ENCODE data around the gene ZNF354C. TPM values are rescaled to one million over a fixed set of nuclear protein-coding genes. Genes with fewer than 3 reads are reported as not detected.

The ZNF354C gene
- total RNA-seq (4.5 TPM), polyA plus RNA-seq (1 to 10 TPM in 2 of 4 donors, under 1 TPM in 2; 0.64 to 1.4 (median 1.0) TPM)

DNA sequence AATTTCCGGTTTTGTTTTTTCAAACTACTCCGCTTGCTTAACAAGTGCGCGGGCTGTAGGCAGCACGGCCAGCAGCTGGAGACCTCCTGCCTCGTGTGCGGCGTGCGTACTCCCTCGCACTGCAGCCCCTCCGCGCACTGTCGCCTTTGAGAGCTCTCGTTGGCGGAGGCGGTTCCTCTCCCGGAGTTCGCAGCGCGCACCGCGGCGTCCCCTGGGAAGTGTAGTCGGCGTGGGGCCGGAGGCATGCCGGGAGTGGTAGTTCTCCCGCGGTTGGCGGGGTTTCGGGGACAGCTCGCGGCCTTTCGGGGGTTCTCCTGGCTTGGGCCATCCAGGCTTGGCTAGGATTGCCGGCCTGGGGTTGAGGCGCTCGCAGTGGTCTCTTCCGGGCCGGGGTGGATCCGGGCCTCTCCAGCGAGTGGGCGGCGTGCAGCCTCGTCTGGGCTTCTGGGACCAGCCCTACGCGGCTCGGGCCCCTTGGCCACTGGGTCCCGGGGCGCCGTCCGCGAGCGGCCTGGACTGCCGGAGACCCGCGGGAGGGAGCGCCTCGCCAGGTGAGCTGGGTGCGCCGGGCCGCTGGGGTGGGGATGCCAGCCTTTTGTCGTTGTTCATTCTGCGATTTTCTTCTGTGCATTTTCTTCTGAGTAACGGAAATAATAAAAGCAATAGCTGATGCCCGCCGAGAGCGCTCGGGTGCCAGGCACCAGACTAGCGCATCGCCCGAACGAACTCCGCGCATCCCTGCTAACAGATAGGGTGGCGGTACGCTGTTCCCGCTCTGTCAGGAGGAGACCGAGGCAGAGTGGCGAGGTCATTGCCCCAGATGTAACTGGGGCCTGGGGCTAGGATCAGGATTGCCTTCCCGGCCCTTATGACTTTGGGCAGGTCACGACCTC lies at the start of gene ZNF354C:
ZNF354C (plus strand) TSS at position 258 of the 893 bp plus-strand sequence. CDS start 1,696 bp downstream, outside the sequence.
- Histone ChIP-seq H3K4me1 (ENCODE audit: control insufficient read depth, insufficient read depth, low read length, poor library complexity, severe bottlenecking) (peaks cover 21% of the 10 kb centered on the region), H3K36me3 (ENCODE audit: control insufficient read depth, insufficient read depth, low read length) (peaks cover 13% of the 10 kb centered on the region), H3K9me3 (ENCODE audit: control insufficient read depth in 2 of 2, low read length in 2 of 2) (peaks cover 0 to 5% of the 10 kb centered on the region in 2 experiments), H3K27me3 (ENCODE audit: control insufficient read depth, insufficient read depth, low read length) (no peaks in the 10 kb centered on the region), H3K27ac (ENCODE audit: insufficient read depth, low read length, poor library complexity, severe bottlenecking) (peak within 1 kb of the TSS; percentile 72), H3K4me3 (ENCODE audit: low read depth, low read length) (peak within 1 kb of the TSS; percentile 82)
- peak within 1 kb of the TSS; percentile 93 to 94 (median 94) for H3K27ac Mint-ChIP-seq
- ATAC-seq (ENCODE audit: low read depth in 2 of 2) (peak; percentile 97 to 98), DNase-seq (peak; percentile 77 to 90 (median 85))
- peaks cover 11 to 40% (median 18%) of the 10 kb centered on the region in 4 donors for H3K4me1 Mint-ChIP-seq
- H3K9me3 Mint-ChIP-seq, result peaks cover 0 to 16% (median 7%) of the 10 kb centered on the region in 7 donors
- H3K4me3 Mint-ChIP-seq, result peak within 1 kb of the TSS; percentile 93 to 97 (median 96)
- H3K36me3 Mint-ChIP-seq, result peaks cover 24% of the 10 kb centered on the region
- H3K27me3 Mint-ChIP-seq, result no peaks in the 10 kb centered on the region

DNA sequence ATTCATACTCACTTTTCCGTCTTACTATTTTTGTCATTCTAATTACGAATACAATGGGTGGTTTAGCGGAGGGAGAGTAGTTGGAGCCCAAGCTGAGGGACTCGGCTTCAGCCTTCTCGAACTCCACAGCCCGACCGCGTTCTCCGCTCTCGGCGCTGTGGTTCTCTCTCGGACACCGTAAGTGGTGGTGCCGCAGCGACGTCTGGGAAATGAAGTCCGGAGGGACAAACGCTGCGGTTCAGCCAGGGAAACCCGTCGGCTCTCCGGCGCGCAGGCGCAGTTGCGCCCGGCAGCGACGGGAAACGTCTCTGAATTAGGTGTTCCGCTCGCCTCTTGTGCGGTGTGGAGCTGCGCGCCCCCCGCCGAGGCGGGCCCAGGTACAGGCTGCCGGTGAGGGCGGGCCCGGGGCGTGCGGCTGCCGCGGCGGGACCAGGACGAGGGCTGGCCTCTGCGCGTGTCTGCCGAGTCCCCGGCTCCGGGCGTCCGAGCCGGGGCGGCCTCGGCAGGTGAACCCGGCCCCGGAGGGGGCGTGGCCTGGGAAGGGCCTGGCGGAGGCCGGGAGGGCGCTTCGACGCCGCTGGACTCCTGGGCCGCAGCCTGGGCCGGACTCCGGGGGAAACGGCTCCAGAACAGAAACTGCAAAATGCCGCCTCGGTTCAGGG lies 36.5 kb upstream of the ZNF354C start, which contains the start of gene ZNF879:
ZNF879 (plus strand) TSS at position 277 of the 662 bp plus-strand sequence. CDS start 1,201 bp downstream, outside the sequence.
- peaks cover 14% of the 10 kb centered on the region for H3K4me1 ChIP-seq (ENCODE audit: control insufficient read depth, insufficient read depth, low read length, poor library complexity, severe bottlenecking)
- Mint-ChIP-seq H3K27me3 (no peaks in the 10 kb centered on the region), H3K36me3 (peaks cover 24% of the 10 kb centered on the region), H3K27ac (peak within 1 kb of the TSS; percentile 85 to 96 (median 92)), H3K9me3 (peaks cover 0 to 26% (median 7%) of the 10 kb centered on the region in 7 donors), H3K4me1 (peaks cover 4 to 18% (median 6%) of the 10 kb centered on the region in 4 donors), H3K4me3 (peak within 1 kb of the TSS; percentile 94 to 97 (median 96))
- no peaks in the 10 kb centered on the region for H3K27me3 ChIP-seq (ENCODE audit: control insufficient read depth, insufficient read depth, low read length)
- H3K36me3 ChIP-seq (ENCODE audit: control insufficient read depth, insufficient read depth, low read length), result peaks cover 24% of the 10 kb centered on the region
- ATAC-seq (ENCODE audit: low read depth in 2 of 2), result peak; percentile 90 to 94
- H3K4me3 ChIP-seq (ENCODE audit: low read depth, low read length), result peak within 1 kb of the TSS; percentile 87
- H3K9me3 ChIP-seq (ENCODE audit: control insufficient read depth in 2 of 2, low read length in 2 of 2), result peaks cover 20 to 24% of the 10 kb centered on the region in 2 experiments
- peak; percentile 84 to 95 (median 93) for DNase-seq
- peak within 1 kb of the TSS; percentile 75 for H3K27ac ChIP-seq (ENCODE audit: insufficient read depth, low read length, poor library complexity, severe bottlenecking)

DNA sequence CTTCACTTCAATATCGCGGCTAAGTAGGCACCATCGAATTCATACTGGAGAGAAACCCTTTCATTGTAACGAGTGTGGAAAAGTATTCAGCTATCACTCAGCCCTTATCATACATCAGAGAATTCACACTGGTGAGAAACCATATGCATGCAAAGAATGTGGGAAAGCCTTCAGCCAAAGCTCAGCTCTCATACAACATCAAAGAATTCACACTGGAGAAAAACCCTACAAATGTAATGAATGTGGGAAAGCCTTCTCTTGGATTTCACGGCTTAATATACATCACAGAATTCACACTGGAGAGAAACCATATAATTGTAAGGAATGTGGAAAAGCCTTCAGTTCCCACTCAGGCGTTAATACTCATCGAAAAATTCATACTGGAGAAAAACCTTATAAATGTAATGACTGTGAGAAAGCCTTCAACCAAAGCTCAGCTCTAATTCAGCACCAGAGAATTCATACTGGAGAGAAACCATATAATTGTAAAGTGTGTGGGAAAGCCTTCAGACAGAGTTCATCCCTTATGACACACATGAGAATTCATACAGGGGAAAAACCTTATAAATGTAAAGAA lies 27.1 kb upstream of the ZNF354C start:
- DNase-seq, result no peak
- H3K9me3 Mint-ChIP-seq, result peaks cover 4 to 94% (median 55%) of the 10 kb centered on the region in 7 donors

DNA sequence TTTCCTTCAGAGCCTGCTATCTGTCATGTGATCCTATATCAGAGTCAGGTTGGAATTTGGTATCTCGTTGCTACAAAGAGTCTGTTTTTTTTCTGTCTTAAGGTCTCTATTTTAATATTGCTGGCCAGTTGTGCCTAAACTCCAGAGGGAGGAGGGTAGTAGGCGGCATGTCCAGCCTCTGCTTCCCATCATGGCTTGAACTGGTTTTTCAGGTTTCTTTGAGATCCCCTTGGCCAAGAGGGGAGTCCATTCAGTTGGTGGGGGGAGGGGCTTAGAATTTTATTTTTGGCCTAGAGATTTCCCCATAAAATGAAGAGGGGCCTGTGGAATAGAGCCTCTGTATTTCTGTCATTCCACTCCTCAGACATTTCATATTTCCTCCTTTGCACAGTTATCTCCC lies 15.4 kb upstream of the ZNF354C start:
- Histone ChIP-seq H3K9me3 (ENCODE audit: control insufficient read depth in 2 of 2, low read length in 2 of 2) (peaks cover 16 to 24% of the 10 kb centered on the region in 2 experiments), H3K4me3 (ENCODE audit: low read depth, low read length) (no peak overlapping the region), H3K27ac (ENCODE audit: insufficient read depth, low read length, poor library complexity, severe bottlenecking) (no peak overlapping the region), H3K27me3 (ENCODE audit: control insufficient read depth, insufficient read depth, low read length) (no peaks in the 10 kb centered on the region), H3K4me1 (ENCODE audit: control insufficient read depth, insufficient read depth, low read length, poor library complexity, severe bottlenecking) (no peaks in the 10 kb centered on the region), H3K36me3 (ENCODE audit: control insufficient read depth, insufficient read depth, low read length) (no peaks in the 10 kb centered on the region)
- DNase-seq (no peak), ATAC-seq (ENCODE audit: low read depth in 2 of 2) (no peak)
- peaks cover 0 to 4% (median 0%) of the 10 kb centered on the region in 4 donors for H3K4me1 Mint-ChIP-seq
- H3K9me3 Mint-ChIP-seq, result peaks cover 0 to 43% (median 23%) of the 10 kb centered on the region in 7 donors
- peak overlapping the region in 1 of 4 donors; percentile 72 for H3K4me3 Mint-ChIP-seq
- H3K27me3 Mint-ChIP-seq, result no peaks in the 10 kb centered on the region
- no peaks in the 10 kb centered on the region for H3K36me3 Mint-ChIP-seq
- H3K27ac Mint-ChIP-seq, result no peak overlapping the region

More for the DNA sequence above, 27.1 kb upstream of the ZNF354C start:
- no peaks in the 10 kb centered on the region for H3K4me1 ChIP-seq (ENCODE audit: control insufficient read depth, insufficient read depth, low read length, poor library complexity, severe bottlenecking)
- no peak for ATAC-seq (ENCODE audit: low read depth in 2 of 2)
- H3K36me3 Mint-ChIP-seq, result peaks cover 49% of the 10 kb centered on the region
- H3K4me3 ChIP-seq (ENCODE audit: low read depth, low read length), result no peak overlapping the region
- H3K4me3 Mint-ChIP-seq, result no peak overlapping the region
- H3K27ac Mint-ChIP-seq, result no peak overlapping the region
- H3K36me3 ChIP-seq (ENCODE audit: control insufficient read depth, insufficient read depth, low read length), result peaks cover 46% of the 10 kb centered on the region
- H3K4me1 Mint-ChIP-seq, result peaks cover 0 to 3% (median 1%) of the 10 kb centered on the region in 4 donors
- no peak overlapping the region for H3K27ac ChIP-seq (ENCODE audit: insufficient read depth, low read length, poor library complexity, severe bottlenecking)
- H3K9me3 ChIP-seq (ENCODE audit: control insufficient read depth in 2 of 2, low read length in 2 of 2), result peaks cover 89 to 99% of the 10 kb centered on the region in 2 experiments
- no peaks in the 10 kb centered on the region for H3K27me3 ChIP-seq (ENCODE audit: control insufficient read depth, insufficient read depth, low read length)
- H3K27me3 Mint-ChIP-seq, result no peaks in the 10 kb centered on the region

DNA sequence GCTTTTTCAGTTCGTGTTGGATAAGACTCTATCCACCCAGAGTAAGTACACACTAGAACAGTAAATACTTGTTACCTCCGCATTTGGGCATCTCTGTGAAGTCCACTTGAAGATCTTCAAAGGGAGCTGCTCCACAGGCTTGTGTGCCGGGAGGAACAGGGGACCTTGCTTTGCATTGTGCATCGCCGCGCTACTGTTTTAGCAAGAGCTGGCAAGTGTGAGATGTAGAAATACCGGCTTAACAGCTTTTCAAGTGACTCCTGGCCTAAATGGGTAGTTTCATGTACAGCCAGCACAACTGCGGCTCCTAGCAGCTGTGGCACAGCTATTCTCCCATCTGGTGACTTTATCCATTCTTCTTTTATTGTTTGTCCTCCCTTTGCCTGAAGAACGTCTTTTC lies 8.4 kb upstream of the ZNF354C start:
- H3K27ac ChIP-seq (ENCODE audit: insufficient read depth, low read length, poor library complexity, severe bottlenecking), result no peak overlapping the region
- H3K4me1 ChIP-seq (ENCODE audit: control insufficient read depth, insufficient read depth, low read length, poor library complexity, severe bottlenecking), result no peaks in the 10 kb centered on the region
- DNase-seq, result no peak
- H3K4me3 Mint-ChIP-seq, result no peak overlapping the region
- peaks cover 2 to 15% of the 10 kb centered on the region in 2 experiments for H3K9me3 ChIP-seq (ENCODE audit: control insufficient read depth in 2 of 2, low read length in 2 of 2)
- H3K27me3 Mint-ChIP-seq, result no peaks in the 10 kb centered on the region
- peaks cover 0 to 18% (median 9%) of the 10 kb centered on the region in 7 donors for H3K9me3 Mint-ChIP-seq
- H3K36me3 Mint-ChIP-seq, result no peaks in the 10 kb centered on the region
- H3K4me1 Mint-ChIP-seq, result peaks cover 0 to 4% (median 0%) of the 10 kb centered on the region in 4 donors
- no peak overlapping the region for H3K4me3 ChIP-seq (ENCODE audit: low read depth, low read length)
- H3K27ac Mint-ChIP-seq, result no peak overlapping the region
- no peak for ATAC-seq (ENCODE audit: low read depth in 2 of 2)
- no peaks in the 10 kb centered on the region for H3K27me3 ChIP-seq (ENCODE audit: control insufficient read depth, insufficient read depth, low read length)
- H3K36me3 ChIP-seq (ENCODE audit: control insufficient read depth, insufficient read depth, low read length), result no peaks in the 10 kb centered on the region

DNA sequence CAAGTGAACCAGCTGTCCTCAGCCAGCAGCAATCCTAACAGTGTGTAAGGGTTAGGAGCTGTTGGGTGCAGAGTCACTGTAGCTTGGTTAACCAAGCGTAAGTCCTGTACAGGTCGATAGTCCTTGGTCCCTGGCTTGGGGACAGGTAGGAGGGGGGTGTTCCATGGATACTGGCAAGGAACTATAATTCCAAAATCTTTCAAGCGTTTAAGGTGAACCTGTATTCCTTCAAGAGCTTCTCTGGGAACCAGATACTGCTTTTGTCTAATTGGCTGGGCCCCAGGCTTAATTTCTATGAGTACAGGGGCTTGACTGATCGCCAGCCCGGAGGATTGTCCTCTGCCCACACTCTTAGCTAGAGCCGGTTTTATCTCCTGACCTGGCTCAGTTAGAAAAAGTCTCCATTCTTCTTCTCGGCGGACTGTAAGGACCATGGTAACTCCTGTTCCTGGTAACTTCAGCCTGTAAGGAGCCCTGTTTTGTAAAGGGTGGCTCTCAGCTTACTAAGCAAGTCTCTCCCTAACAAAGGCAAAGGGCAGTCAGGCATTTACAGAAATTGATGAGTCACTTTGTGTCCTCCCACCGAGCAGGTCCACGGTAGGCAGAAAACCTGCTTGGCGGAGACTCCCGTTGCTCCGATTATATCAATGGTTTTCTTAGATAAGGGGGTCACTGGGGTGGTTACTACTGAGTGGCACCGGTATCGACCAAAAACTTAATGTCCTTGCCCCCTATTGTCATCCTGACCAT lies 6.0 kb upstream of the ZNF354C start:
- H3K36me3 ChIP-seq (ENCODE audit: control insufficient read depth, insufficient read depth, low read length), result no peaks in the 10 kb centered on the region
- no peak overlapping the region for H3K27ac Mint-ChIP-seq
- no peak overlapping the region for H3K4me3 ChIP-seq (ENCODE audit: low read depth, low read length)
- no peak overlapping the region for H3K4me3 Mint-ChIP-seq
- H3K4me1 Mint-ChIP-seq, result peaks cover 0 to under 1% (median 0%) of the 10 kb centered on the region in 4 donors
- H3K27ac ChIP-seq (ENCODE audit: insufficient read depth, low read length, poor library complexity, severe bottlenecking), result no peak overlapping the region
- peaks cover 0 to 5% (median 3%) of the 10 kb centered on the region in 7 donors for H3K9me3 Mint-ChIP-seq
- ATAC-seq (ENCODE audit: low read depth in 2 of 2) (no peak), DNase-seq (no peak)
- H3K27me3 ChIP-seq (ENCODE audit: control insufficient read depth, insufficient read depth, low read length), result no peaks in the 10 kb centered on the region
- no peaks in the 10 kb centered on the region for H3K9me3 ChIP-seq (ENCODE audit: control insufficient read depth in 2 of 2, low read length in 2 of 2)
- H3K27me3 Mint-ChIP-seq, result no peaks in the 10 kb centered on the region
- H3K36me3 Mint-ChIP-seq, result no peaks in the 10 kb centered on the region
- H3K4me1 ChIP-seq (ENCODE audit: control insufficient read depth, insufficient read depth, low read length, poor library complexity, severe bottlenecking), result no peaks in the 10 kb centered on the region

DNA sequence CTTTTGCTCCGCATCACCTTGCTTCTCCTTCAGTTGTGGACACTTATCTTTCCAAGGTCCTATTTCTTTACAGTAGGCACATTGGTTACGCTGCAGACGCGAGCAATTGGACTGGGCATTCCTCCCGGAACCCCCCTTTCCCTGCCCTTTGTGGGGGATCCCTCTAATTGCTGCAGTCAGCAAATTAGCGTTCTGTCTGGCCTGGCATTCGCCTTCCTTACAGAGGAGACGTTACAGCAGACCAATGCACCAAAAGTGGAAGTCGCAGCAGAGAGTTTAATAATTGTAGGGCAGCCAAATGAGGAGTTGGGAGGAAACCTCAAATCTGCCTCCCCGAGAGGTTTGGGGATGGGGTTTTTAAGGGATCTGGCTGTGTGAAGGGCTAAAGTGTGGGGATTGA lies 5.3 kb upstream of the ZNF354C start:
- Mint-ChIP-seq H3K36me3 (no peaks in the 10 kb centered on the region), H3K4me3 (no peak overlapping the region), H3K27me3 (no peaks in the 10 kb centered on the region), H3K9me3 (peaks cover 0 to 5% (median 2%) of the 10 kb centered on the region in 7 donors), H3K4me1 (peaks cover 3 to 7% (median 5%) of the 10 kb centered on the region in 4 donors), H3K27ac (no peak overlapping the region)
- H3K9me3 ChIP-seq (ENCODE audit: control insufficient read depth in 2 of 2, low read length in 2 of 2), result no peaks in the 10 kb centered on the region
- H3K27me3 ChIP-seq (ENCODE audit: control insufficient read depth, insufficient read depth, low read length), result no peaks in the 10 kb centered on the region
- no peak overlapping the region for H3K27ac ChIP-seq (ENCODE audit: insufficient read depth, low read length, poor library complexity, severe bottlenecking)
- H3K4me1 ChIP-seq (ENCODE audit: control insufficient read depth, insufficient read depth, low read length, poor library complexity, severe bottlenecking), result peaks cover 4% of the 10 kb centered on the region
- no peak for DNase-seq
- H3K4me3 ChIP-seq (ENCODE audit: low read depth, low read length), result no peak overlapping the region
- ATAC-seq (ENCODE audit: low read depth in 2 of 2), result no peak
- H3K36me3 ChIP-seq (ENCODE audit: control insufficient read depth, insufficient read depth, low read length), result no peaks in the 10 kb centered on the region

All from CD4-positive, CD25-positive, alpha-beta regulatory T cell (primary cell).